Panc1 (cell line): ENCODE results near the gene CCRL2. TPM values are rescaled to one million over a fixed set of nuclear protein-coding genes. Genes with fewer than 3 reads are reported as not detected.

ENCODE experiments used
- ATAC-seq: fragments of 200-7000 bp; cut with Tn5 transposase; 2 replicates; pipeline ENCODE4 v1.9.1; 2020; ENCODE audit warnings: mild to moderate bottlenecking, moderate library complexity
- BruUV-seq: library from RNA; stranded (reverse); fragments of 400-500 nt; replicated peaks from 2 replicates; lab custom pipeline; 2021; lab: Mats Ljungman, UMichigan
- CTCF ChIA-PET: fragments of 300-600 bp; sonication (Branson Sonifier 250); formaldehyde crosslinking; loops from one replicate; lab custom pipeline; 2022; ENCODE audit warnings: antibody characterized with exemption; lab: Charles Lee
- POLR2A ChIA-PET: fragments of 300-600 bp; sonication (Branson Sonifier 250); formaldehyde crosslinking; loops from one replicate; lab custom pipeline; 2022; ENCODE audit warnings: antibody characterized with exemption; lab: Charles Lee
- DNase-seq: peaks from one replicate; pipeline ENCODE4 v3.0.0-alpha.2; 2010; ENCODE audit warnings: low read depth, low spot score
- H3K27ac ChIP-seq: 2 replicates; pipeline ENCODE4 v1.5.1; 2011; ENCODE audit warnings: mild to moderate bottlenecking, low read length, inconsistent platforms
- H3K27me3 ChIP-seq: fragments of 200-500 bp; sonication (Bioruptor generic); 2 replicates; pipeline ENCODE4 v1.6.0; 2014; ENCODE audit warnings: low read length, inconsistent platforms; ENCODE audit not compliant: control insufficient read depth, insufficient read depth
- H3K36me3 ChIP-seq: fragments of 200-500 bp; sonication (Bioruptor generic); 2 replicates; pipeline ENCODE4 v1.5.1; 2014; ENCODE audit warnings: inconsistent platforms, mild to moderate bottlenecking, low read length, moderate library complexity; ENCODE audit not compliant: control insufficient read depth, insufficient read depth
- H3K4me1 ChIP-seq: 2 replicates; pipeline ENCODE4 v1.5.1; 2011; ENCODE audit warnings: inconsistent platforms, mild to moderate bottlenecking, low read length, moderate library complexity; ENCODE audit not compliant: control insufficient read depth, insufficient read depth
- H3K4me3 ChIP-seq, 2 experiments: 2 replicates each; pipeline ENCODE4 v1.5.1; 2011 to 2012; ENCODE audit warnings: low read depth in 2 of 2, low read length in 2 of 2, mild to moderate bottlenecking in 2 of 2, inconsistent platforms in 1 of 2, moderate library complexity in 1 of 2
- H3K9me3 ChIP-seq: fragments of 200-500 bp; sonication (Bioruptor generic); 2 replicates; pipeline ENCODE4 v1.5.1; 2014; ENCODE audit warnings: low read depth, mild to moderate bottlenecking, inconsistent platforms, low read length, moderate library complexity; ENCODE audit not compliant: control insufficient read depth, insufficient read depth
- POLR2AphosphoS5 ChIP-seq: IDR thresholded peaks from 2 replicates; pipeline ENCODE4 v1.6.1; 2012; ENCODE audit warnings: mild to moderate bottlenecking, low read depth, low read length, moderate library complexity
- REST ChIP-seq, 2 experiments: IDR thresholded peaks; 2 replicates each; pipeline ENCODE4 v1.6.1; 2011 to 2012; ENCODE audit warnings: low read depth in 2 of 2, control low read depth in 1 of 2, low read length in 1 of 2, mild to moderate bottlenecking in 1 of 2, moderate library complexity in 1 of 2; ENCODE audit not compliant: insufficient read depth in 1 of 2
- SIN3A ChIP-seq: IDR thresholded peaks from 2 replicates; pipeline ENCODE4 v1.6.1; 2012; ENCODE audit warnings: low read depth, mild to moderate bottlenecking, low read length, moderate library complexity, borderline replicate concordance; ENCODE audit not compliant: insufficient read depth
- TCF7L2 ChIP-seq: IDR thresholded peaks from 2 replicates; pipeline ENCODE4 v1.6.1; 2011; ENCODE audit warnings: mild to moderate bottlenecking, low read depth, low read length, inconsistent platforms
- in situ Hi-C: cut with HindIII; loops from 2 replicates; pipeline ENCODE4 v1.10.0; 2016; ENCODE audit warnings: low sequenced_read_pairs, low pct_unique_long_range_greater_than_20kb
- intact Hi-C: fragments of 100-400 bp; cut with micrococcal nuclease; formaldehyde crosslinking; loops from one replicate; pipeline ENCODE4 v1.10.0; 2022; ENCODE audit not compliant: unreplicated experiment
- total RNA-seq: library from RNA; stranded (reverse); gene quantifications from one replicate; pipeline ENCODE4 v1.2.1, GENCODE V29; 2021; ENCODE audit not compliant: unreplicated experiment
- TF ChIP-seq, protein P1 (sequence below): fragments of 450-650 bp; IDR thresholded peaks from 2 replicates; pipeline ENCODE4 v1.5.1; 2017; ENCODE audit warnings: mild to moderate bottlenecking

Gene CCRL2
- total RNA-seq, 1 experiment from 2014 or later = not detected

- ChIA-PET CTCF (no interaction called here), POLR2A (no interaction called here)
- H3K27me3 ChIP-seq = no peaks in the 10 kb centered on the region
- no peak overlapping the region for H3K27ac ChIP-seq
- intact Hi-C loops (no loop called here), in situ Hi-C loops (no loop called here)
- H3K4me1 ChIP-seq = no peaks in the 10 kb centered on the region
- H3K36me3 ChIP-seq = no peaks in the 10 kb centered on the region
- TF ChIP-seq SIN3A = no peak
- DNase-seq (no peak), ATAC-seq (no peak)
- no peak overlapping the region for H3K4me3 ChIP-seq
- no TSS peak for BruUV-seq
- H3K9me3 ChIP-seq = no peaks in the 10 kb centered on the region
Measured at GRCh38 chr3:46398186-46398955, 8.7 kb upstream of the CCRL2 start.

GRCh38 chr3:46399098-46399497, 8.0 kb upstream of the CCRL2 start:
- DNase-seq = no peak
- no peak overlapping the region for H3K27ac ChIP-seq
- no peaks in the 10 kb centered on the region for H3K9me3 ChIP-seq
- ChIA-PET POLR2A (no interaction called here), CTCF (no interaction called here)
- no peak for TF ChIP-seq REST (IDR thresholded peaks at IDR 0.05; ENCODE audit: insufficient read depth in 1 of 2, low read depth in 2 of 2, low read length in 1 of 2)
- no peak for TF ChIP-seq POLR2AphosphoS5
- no peak for TF ChIP-seq TCF7L2
- no peak for TF ChIP-seq SIN3A
- TF ChIP-seq, protein P1, sequence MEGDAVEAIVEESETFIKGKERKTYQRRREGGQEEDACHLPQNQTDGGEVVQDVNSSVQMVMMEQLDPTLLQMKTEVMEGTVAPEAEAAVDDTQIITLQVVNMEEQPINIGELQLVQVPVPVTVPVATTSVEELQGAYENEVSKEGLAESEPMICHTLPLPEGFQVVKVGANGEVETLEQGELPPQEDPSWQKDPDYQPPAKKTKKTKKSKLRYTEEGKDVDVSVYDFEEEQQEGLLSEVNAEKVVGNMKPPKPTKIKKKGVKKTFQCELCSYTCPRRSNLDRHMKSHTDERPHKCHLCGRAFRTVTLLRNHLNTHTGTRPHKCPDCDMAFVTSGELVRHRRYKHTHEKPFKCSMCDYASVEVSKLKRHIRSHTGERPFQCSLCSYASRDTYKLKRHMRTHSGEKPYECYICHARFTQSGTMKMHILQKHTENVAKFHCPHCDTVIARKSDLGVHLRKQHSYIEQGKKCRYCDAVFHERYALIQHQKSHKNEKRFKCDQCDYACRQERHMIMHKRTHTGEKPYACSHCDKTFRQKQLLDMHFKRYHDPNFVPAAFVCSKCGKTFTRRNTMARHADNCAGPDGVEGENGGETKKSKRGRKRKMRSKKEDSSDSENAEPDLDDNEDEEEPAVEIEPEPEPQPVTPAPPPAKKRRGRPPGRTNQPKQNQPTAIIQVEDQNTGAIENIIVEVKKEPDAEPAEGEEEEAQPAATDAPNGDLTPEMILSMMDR = no peak
- H3K4me1 ChIP-seq = no peaks in the 10 kb centered on the region
- in situ Hi-C loops (no loop called here), intact Hi-C loops (no loop called here)
- H3K27me3 ChIP-seq = no peaks in the 10 kb centered on the region
- no peak overlapping the region for H3K4me3 ChIP-seq
- ATAC-seq = no peak
- no peaks in the 10 kb centered on the region for H3K36me3 ChIP-seq
- BruUV-seq = no TSS peak

DNA sequence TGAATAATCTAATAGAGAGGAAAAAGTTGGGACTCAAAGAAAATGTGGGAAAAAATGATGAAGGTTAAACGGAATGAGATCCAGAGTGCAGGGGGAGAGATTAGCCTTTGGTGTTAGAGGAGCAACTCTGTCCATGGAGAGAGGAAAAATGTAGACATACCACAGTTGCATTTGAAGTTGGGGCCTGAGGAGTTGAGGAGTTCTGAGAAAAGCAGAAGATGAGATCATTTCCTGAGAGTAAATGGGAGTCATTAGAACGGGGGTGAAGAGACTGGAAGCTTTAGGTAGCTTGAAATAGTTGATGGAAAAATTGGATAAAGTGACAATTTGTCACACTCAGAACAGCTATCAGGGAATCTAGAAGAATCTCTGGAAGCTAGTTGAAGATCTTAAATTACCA, 7.5 kb upstream of the CCRL2 start:
- TF ChIP-seq, protein P1 = no peak
- no peak for TF ChIP-seq SIN3A
- ChIA-PET CTCF (no interaction called here), POLR2A (no interaction called here)
- H3K27me3 ChIP-seq = no peaks in the 10 kb centered on the region
- H3K4me3 ChIP-seq = no peak overlapping the region
- no peaks in the 10 kb centered on the region for H3K36me3 ChIP-seq
- no peaks in the 10 kb centered on the region for H3K4me1 ChIP-seq
- no peaks in the 10 kb centered on the region for H3K9me3 ChIP-seq
- DNase-seq (no peak), ATAC-seq (no peak)
- no peak overlapping the region for H3K27ac ChIP-seq
- no TSS peak for BruUV-seq
- in situ Hi-C loops = no loop called here
- intact Hi-C loops = no loop called here
